Right lobe of liver (tissue), 6 donors: ENCODE data around the gene CIAO2B. TPM values are rescaled to one million over a fixed set of nuclear protein-coding genes. Genes with fewer than 3 reads are reported as not detected.
"Not testable (repeated sequence)": the region's sequence is repeated elsewhere in the genome, so short reads cannot be mapped to it uniquely, and the experiment has no call there.

ENCODE experiments used
- ATAC-seq, 4 donors: fragments of 200-7000 bp; cut with Tn5 transposase; one replicate each; pipeline ENCODE4 v1.9.1; 2020; ENCODE audit warnings: mild to moderate bottlenecking in 4 of 4, moderate library complexity in 4 of 4
- DNase-seq, 3 donors: peaks; one replicate each; pipeline ENCODE4 v3.0.0-alpha.2; 2020
- H3K27ac ChIP-seq, 3 donors: fragments of 200-600 bp; one replicate each; pipeline ENCODE4 v1.8.0; 2022
- H3K27me3 ChIP-seq, 2 donors: fragments of 200-600 bp; one replicate each; pipeline ENCODE4 v1.8.0; 2022
- H3K36me3 ChIP-seq, 4 donors: fragments of 200-600 bp; sonication (generic) in 1 of 4; one replicate each; pipeline versions ENCODE4 v1.5.1 to v1.8.0; 2017 to 2022; ENCODE audit warnings: control low read depth in 1 of 4
- H3K4me1 ChIP-seq, 4 donors: fragments of 200-600 bp; sonication (generic) in 1 of 4; one replicate each; pipeline versions ENCODE4 v1.5.1 to v1.8.0; 2017 to 2022; ENCODE audit warnings: control low read depth in 1 of 4
- H3K4me3 ChIP-seq, 3 donors: fragments of 200-600 bp; one replicate each; pipeline ENCODE4 v1.8.0; 2022
- H3K9me3 ChIP-seq, 4 donors: fragments of 200-600 bp; sonication (generic) in 1 of 4; one replicate each; pipeline versions ENCODE4 v1.5.1 to v1.8.0; 2017 to 2022; ENCODE audit warnings: control low read depth in 1 of 4
- POLR2A ChIP-seq: fragments of 450-650 bp; IDR thresholded peaks from one replicate; pipeline ENCODE4 v1.6.1; 2017; ENCODE audit warnings: antibody characterized with exemption, mild to moderate bottlenecking
- WGBS: methylation state at CpG from one replicate; pipeline ENCODE4 v1.1.6; 2018; ENCODE audit warnings: low coverage, low lambda C conversion rate; ENCODE audit not compliant: insufficient coverage; ENCODE audit errors: missing lambda C conversion rate; 5-methylcytosine and 5-hydroxymethylcytosine counted together
- intact Hi-C, 2 donors: fragments of 100-400 bp; cut with DNase I; formaldehyde crosslinking; loops; one replicate each; pipeline versions ENCODE4 v1.11.2 to v1.14.1; 2022
- total RNA-seq, 6 experiments: library from RNA; depleted of rRNA in 2 of 6; stranded (reverse); fragments of >200 nt in 2 of 6; fragmentation: NEBNext Ultra II Directional in 3 of 6; extraction: Animal tissue kit (Norgen Biotek cat#: 25700) in 3 of 6; gene quantifications; one replicate each; pipeline versions ENCODE4 v1.1.0 to v1.2.4, GENCODE V29; 2016 to 2023
- TF ChIP-seq, protein P1 (sequence below), 4 donors: fragments of 200-600 bp in 3 of 4; fragments of 450-650 bp in 1 of 4; IDR thresholded peaks; one replicate each; pipeline versions ENCODE4 v1.5.1 to v1.8.0; 2016 to 2022; ENCODE audit warnings: antibody characterized with exemption in 4 of 4, mild to moderate bottlenecking in 2 of 4
- donor health status: DM: no; HTN: yes; CAD: no.
- donor health status: DM: no; HTN: no; CAD: no.
- donor health status: DM: no; HTN: no; CAD: no.
- donor health status: DM: no; HTN: yes; CAD: no.
- donor health status: DM: no; HTN: yes; CAD: no.

Gene CIAO2B
- total RNA-seq, 6 experiments from 2014 or later = 40.6 to 111 (median 47.4) TPM

- Histone ChIP-seq H3K27ac (peak overlapping the region; percentile 95 to 99 (median 96)), H3K9me3 (no peaks in the 10 kb centered on the region), H3K27me3 (no peaks in the 10 kb centered on the region), H3K36me3 (peaks cover 9 to 42% (median 25%) of the 10 kb centered on the region in 4 donors), H3K4me3 (peak overlapping the region; percentile 94 to 100 (median 98)), H3K4me1 (peaks cover 0 to 43% (median 19%) of the 10 kb centered on the region in 4 donors)
- 69% methylated on average over 4 of the region's 4 CpGs for WGBS
- no peak for TF ChIP-seq POLR2A
- TF ChIP-seq, protein P1, sequence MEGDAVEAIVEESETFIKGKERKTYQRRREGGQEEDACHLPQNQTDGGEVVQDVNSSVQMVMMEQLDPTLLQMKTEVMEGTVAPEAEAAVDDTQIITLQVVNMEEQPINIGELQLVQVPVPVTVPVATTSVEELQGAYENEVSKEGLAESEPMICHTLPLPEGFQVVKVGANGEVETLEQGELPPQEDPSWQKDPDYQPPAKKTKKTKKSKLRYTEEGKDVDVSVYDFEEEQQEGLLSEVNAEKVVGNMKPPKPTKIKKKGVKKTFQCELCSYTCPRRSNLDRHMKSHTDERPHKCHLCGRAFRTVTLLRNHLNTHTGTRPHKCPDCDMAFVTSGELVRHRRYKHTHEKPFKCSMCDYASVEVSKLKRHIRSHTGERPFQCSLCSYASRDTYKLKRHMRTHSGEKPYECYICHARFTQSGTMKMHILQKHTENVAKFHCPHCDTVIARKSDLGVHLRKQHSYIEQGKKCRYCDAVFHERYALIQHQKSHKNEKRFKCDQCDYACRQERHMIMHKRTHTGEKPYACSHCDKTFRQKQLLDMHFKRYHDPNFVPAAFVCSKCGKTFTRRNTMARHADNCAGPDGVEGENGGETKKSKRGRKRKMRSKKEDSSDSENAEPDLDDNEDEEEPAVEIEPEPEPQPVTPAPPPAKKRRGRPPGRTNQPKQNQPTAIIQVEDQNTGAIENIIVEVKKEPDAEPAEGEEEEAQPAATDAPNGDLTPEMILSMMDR (IDR thresholded peaks at IDR 0.05) = no peak
- DNase-seq (no peak), ATAC-seq (peak in 2 of 4 donors; percentile 3 to 14)
- intact Hi-C loops = no loop called here
Observed at GRCh38 chr16:66936889-66937554, 2.8 kb upstream of the CIAO2B start.

DNA sequence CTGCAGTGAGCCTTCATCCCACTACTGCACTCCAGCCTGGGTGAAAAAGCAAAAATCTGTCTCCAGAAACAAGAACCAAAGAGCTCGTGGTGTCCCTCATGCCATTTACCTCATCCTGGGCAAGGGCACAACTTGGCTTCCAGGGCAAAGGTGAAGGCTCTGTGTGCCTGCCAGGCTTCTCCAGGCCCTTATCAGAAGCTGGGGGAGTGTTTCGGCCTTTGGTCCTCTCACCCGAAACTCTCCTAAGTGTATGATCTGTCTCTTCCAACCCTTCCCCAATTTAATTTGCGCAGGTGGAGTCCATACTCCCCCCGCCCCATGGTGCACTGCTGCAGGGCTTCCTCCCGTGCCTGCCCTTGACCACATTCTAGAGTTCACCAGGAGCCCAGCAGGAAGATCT, 2.3 kb upstream of the CIAO2B start:
- Histone ChIP-seq H3K27ac (peak overlapping the region; percentile 95 to 99 (median 96)), H3K27me3 (no peaks in the 10 kb centered on the region), H3K4me3 (peak overlapping the region; percentile 94 to 100 (median 98)), H3K36me3 (peaks cover 4 to 36% (median 22%) of the 10 kb centered on the region in 4 donors), H3K9me3 (no peaks in the 10 kb centered on the region), H3K4me1 (peaks cover 0 to 43% (median 19%) of the 10 kb centered on the region in 4 donors)
- intact Hi-C loops = no loop called here
- TF ChIP-seq, protein P1 (IDR thresholded peaks at IDR 0.05) = no peak
- peak; percentile 30 for TF ChIP-seq POLR2A
- 31% methylated on average over 4 of the region's 6 CpGs for WGBS
- DNase-seq (peak in 2 of 3 donors; percentile 79 to 82), ATAC-seq (peak; percentile 52 to 65 (median 57))

DNA sequence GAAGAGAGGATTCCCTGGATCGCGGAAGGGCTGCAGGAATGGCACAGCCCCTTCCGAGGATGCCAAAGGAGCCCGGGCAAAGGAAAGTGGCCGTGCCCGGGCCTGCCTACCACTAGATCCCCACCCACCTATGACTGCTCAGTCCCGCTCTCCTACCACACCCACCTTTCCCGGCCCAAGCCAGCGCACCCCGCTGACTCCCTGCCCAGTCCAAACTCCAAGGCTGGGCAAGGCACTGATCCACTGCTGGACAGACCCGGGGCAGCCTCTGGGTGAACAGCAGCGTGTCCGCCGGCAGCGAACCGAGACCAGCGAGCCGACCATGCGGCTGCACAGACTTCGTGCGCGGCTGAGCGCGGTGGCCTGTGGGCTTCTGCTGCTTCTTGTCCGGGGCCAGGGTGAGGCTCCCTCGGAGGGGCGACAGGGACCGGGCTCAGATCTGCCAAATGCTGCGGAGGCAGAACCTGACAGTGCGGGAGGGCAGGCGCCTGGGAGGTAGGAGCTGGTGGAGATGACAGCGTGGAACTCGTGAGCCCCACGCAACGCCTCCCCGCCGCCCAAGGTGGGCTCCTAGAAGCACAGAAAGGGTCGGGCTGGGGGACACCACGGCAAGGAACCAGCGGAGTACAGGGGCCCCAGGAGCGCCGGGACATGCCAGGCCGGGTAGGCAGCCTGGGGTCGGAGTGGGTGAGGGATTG, 1.3 kb upstream of the CIAO2B start, which contains the start of gene CES2:
Gene CES2 (plus strand): TSS at position 203 of the 698 bp plus-strand sequence. CDS start 120 bp downstream, at position 323.
- Histone ChIP-seq H3K4me3 (peak within 1 kb of the TSS; percentile 94 to 100 (median 98)), H3K27ac (peak within 1 kb of the TSS; percentile 95 to 99 (median 96)), H3K9me3 (no peaks in the 10 kb centered on the region), H3K27me3 (no peaks in the 10 kb centered on the region), H3K36me3 (peaks cover 4 to 26% (median 14%) of the 10 kb centered on the region in 4 donors), H3K4me1 (peaks cover 0 to 44% (median 21%) of the 10 kb centered on the region in 4 donors)
- intact Hi-C loops = no loop called here
- peak; percentile 94 for TF ChIP-seq POLR2A
- TF ChIP-seq, protein P1 (IDR thresholded peaks at IDR 0.05) = no peak
- ATAC-seq (peak; percentile 73 to 86 (median 80)), DNase-seq (peak; percentile 90 to 97 (median 95))
- WGBS = 25% methylated on average over 15 of the region's 44 CpGs

DNA sequence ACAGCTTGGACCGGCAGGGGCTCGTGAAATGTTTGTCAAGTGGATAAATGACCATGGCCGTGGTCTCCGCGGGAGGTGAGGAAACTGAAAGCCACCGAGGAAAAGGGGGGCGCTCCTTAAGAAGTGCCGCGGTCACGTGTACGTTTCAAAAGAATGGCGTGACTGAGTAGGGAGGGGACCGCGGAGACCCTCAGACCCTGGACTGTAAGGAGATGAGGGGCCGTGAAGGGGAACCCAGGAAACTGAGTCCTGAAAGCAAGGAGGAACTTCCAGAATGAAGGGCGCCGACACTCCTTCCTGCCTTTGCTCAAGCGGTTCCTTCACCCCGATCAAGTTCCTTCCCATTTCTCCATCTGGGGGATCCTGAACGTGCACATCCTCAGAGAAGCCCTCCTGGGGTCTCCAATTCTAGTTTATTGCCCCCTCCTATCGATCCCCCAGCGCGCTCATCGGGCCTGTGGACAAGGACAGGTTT, 674 bp upstream of the CIAO2B start:
- Histone ChIP-seq H3K4me1 (peaks cover 0 to 47% (median 22%) of the 10 kb centered on the region in 4 donors), H3K4me3 (peak overlapping the region; percentile 94 to 100 (median 98)), H3K36me3 (peaks cover 0 to 20% (median 10%) of the 10 kb centered on the region in 4 donors), H3K27ac (peak overlapping the region; percentile 95 to 99 (median 95))
- DNase-seq, ATAC-seq, intact Hi-C loops, H3K27me3 ChIP-seq, H3K9me3 ChIP-seq: not testable (repeated sequence)
- WGBS = 0% methylated on average over 5 of the region's 24 CpGs
